CD4-positive, alpha-beta memory T cell (primary cell): Measurements from ENCODE around the gene MMP19. TPM values are rescaled to one million over a fixed set of nuclear protein-coding genes. Genes with fewer than 3 reads are reported as not detected.
"Not testable (repeated sequence)": the region's sequence is repeated elsewhere in the genome, so short reads cannot be mapped to it uniquely, and the experiment has no call there.

Experiments
- CTCF ChIA-PET: fragments of 350-600 bp; sonication (Branson Sonifier 250); formaldehyde crosslinking; loops from one replicate; lab custom pipeline; 2021; ENCODE audit warnings: inconsistent platforms; ENCODE audit not compliant: partially characterized antibody; lab: Charles Lee
- POLR2A ChIA-PET: fragments of 350-600 bp; sonication (Branson Sonifier 250); formaldehyde crosslinking; loops from one replicate; lab custom pipeline; 2021; ENCODE audit not compliant: partially characterized antibody; lab: Charles Lee
- DNase-seq, 5 donors: peaks; one replicate each; pipeline versions ENCODE4 v3.0.0 to v3.0.0-alpha.2; 2020 to 2022; ENCODE audit warnings: mixed read lengths in 1 of 5
- H3K27ac ChIP-seq: one replicate; pipeline ENCODE4 v1.7.0; 2013; ENCODE audit warnings: low read depth, low read length
- H3K27me3 ChIP-seq: 2 replicates; pipeline ENCODE4 v1.7.0; 2013; ENCODE audit warnings: mild to moderate bottlenecking, low read length, moderate library complexity; ENCODE audit not compliant: insufficient read depth
- H3K36me3 ChIP-seq: 2 replicates; pipeline ENCODE4 v1.7.0; 2013; ENCODE audit warnings: mild to moderate bottlenecking, low read length, moderate library complexity; ENCODE audit not compliant: insufficient read depth
- H3K4me1 ChIP-seq: 2 replicates; pipeline ENCODE4 v1.7.0; 2013; ENCODE audit warnings: mild to moderate bottlenecking, low read length, moderate library complexity; ENCODE audit not compliant: insufficient read depth
- H3K4me3 ChIP-seq, 2 donors: one replicate each; pipeline ENCODE4 v1.7.0; 2013; ENCODE audit warnings: low read length in 2 of 2, mild to moderate bottlenecking in 1 of 2
- H3K9me3 ChIP-seq, 2 donors: one replicate each; pipeline ENCODE4 v1.7.0; 2013; ENCODE audit warnings: low read length in 2 of 2, control low read depth in 1 of 2; ENCODE audit not compliant: control insufficient read depth in 1 of 2
- H3K27ac Mint-ChIP-seq, 7 donors: one replicate each; pipeline ENCODE4 v1.8.0; 2020 to 2021; ENCODE audit warnings: mixed read lengths in 7 of 7, mild to moderate bottlenecking in 6 of 7, inconsistent platforms in 3 of 7, moderate library complexity in 3 of 7
- H3K27me3 Mint-ChIP-seq, 2 donors: one replicate each; pipeline ENCODE4 v1.8.0; 2020 to 2021; ENCODE audit warnings: mixed read lengths in 2 of 2
- H3K36me3 Mint-ChIP-seq, 2 donors: one replicate each; pipeline ENCODE4 v1.8.0; 2020 to 2021; ENCODE audit warnings: mixed read lengths in 2 of 2, inconsistent platforms in 1 of 2, mild to moderate bottlenecking in 1 of 2
- H3K4me1 Mint-ChIP-seq, 4 donors: one replicate each; pipeline ENCODE4 v1.8.0; 2020 to 2021; ENCODE audit warnings: mixed read lengths in 4 of 4, mild to moderate bottlenecking in 1 of 4
- H3K4me3 Mint-ChIP-seq, 8 donors: one replicate each; pipeline ENCODE4 v1.8.0; 2020 to 2021; ENCODE audit warnings: mixed read lengths in 8 of 8, mild to moderate bottlenecking in 7 of 8, moderate library complexity in 6 of 8, inconsistent platforms in 3 of 8
- H3K9me3 Mint-ChIP-seq, 8 donors: one replicate each; pipeline ENCODE4 v1.8.0; 2020 to 2021; ENCODE audit warnings: mixed read lengths in 8 of 8, mild to moderate bottlenecking in 5 of 8, inconsistent platforms in 3 of 8, moderate library complexity in 1 of 8
- intact Hi-C: fragments of 100-400 bp; cut with micrococcal nuclease; formaldehyde crosslinking; loops from one replicate; pipeline ENCODE4 v1.15.1; 2023
- polyA plus RNA-seq, 2 donors: library from polyadenylated mRNA; unstranded; fragments of 300-500 nt; fragmentation: Illumina TruSeq; gene quantifications; one replicate each; pipeline ENCODE4 v1.2.3, GENCODE V29; 2021
- total RNA-seq, 2 experiments: library from RNA; stranded (reverse); gene quantifications; one replicate each; pipeline ENCODE4 v1.2.3, GENCODE V29; 2021

The MMP19 gene
- total and polyA plus RNA-seq, 4 experiments from 2014 or later: 0.67 to 1.3 TPM; not detected in 2

DNA sequence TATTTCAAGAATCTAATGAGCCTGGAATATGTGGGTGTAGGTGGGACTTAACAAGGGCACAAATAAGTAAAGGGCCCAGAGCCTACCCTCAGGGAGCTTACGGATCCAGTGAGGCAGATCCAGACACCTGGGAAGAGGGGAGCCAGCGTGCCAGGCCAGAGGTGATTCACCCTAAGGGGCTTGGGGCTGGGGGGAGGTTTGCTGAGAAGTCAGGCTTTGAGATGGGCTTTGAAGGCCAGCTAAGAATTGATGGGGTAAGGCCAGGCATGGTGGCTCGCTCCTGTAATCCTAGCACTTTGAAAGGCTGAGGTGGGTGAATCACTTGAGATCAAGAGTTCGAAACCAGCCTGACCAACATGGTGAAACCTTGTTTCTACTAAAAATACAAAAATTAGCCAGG is 695 bp upstream of the MMP19 start:
- no peaks in the 10 kb centered on the region for H3K27me3 ChIP-seq
- no peak overlapping the region for H3K4me3 Mint-ChIP-seq
- H3K4me1 ChIP-seq: no peaks in the 10 kb centered on the region
- ChIA-PET POLR2A (no interaction called here), CTCF (no interaction called here)
- no peak overlapping the region for H3K4me3 ChIP-seq
- DNase-seq: no peak
- no peaks in the 10 kb centered on the region for H3K36me3 Mint-ChIP-seq
- no peaks in the 10 kb centered on the region for H3K27me3 Mint-ChIP-seq
- no peaks in the 10 kb centered on the region for H3K36me3 ChIP-seq
- no peaks in the 10 kb centered on the region for H3K9me3 Mint-ChIP-seq
- intact Hi-C loops: no loop called here
- H3K4me1 Mint-ChIP-seq: peaks cover 0 to 8% (median 3%) of the 10 kb centered on the region in 4 donors
- H3K9me3 ChIP-seq: no peaks in the 10 kb centered on the region
- no peak overlapping the region for H3K27ac ChIP-seq
- no peak overlapping the region for H3K27ac Mint-ChIP-seq

DNA sequence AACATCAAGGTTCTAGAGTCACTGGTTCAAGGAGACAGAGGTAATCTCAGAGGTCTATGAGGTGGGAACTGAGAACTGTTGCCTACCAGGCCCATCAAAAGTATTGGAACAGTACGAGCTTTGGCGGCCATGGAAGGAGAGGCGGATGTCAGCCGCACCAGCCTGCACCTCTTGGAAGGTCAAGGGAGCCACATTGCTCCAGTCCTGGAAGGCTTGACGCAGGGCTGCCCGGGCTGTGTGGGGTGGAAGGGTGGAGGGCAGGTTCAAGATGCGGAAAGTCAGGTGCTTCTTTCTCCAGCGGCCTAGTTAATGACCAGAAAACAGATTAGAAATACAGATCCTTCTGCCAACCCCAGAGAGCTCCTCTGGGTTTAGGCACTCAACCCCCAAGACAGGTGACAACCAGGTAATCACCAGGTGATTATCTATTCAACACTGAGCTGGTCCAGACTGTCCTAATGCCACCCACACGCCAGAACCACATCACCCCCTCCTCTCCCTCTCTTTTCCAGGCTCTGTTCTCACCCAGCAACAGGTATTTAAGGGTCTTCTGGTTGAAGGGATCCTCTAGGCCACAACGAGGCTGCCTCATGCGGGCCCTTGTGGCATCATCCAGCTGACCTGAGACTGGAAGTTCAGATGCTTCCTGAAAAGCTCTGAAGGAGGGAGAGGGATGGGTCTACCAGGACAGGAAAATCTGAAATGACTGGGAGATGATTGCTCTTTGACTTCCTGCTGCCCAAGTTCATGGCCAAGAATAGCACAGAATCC is 2.0 kb downstream of the MMP19 start:
- Mint-ChIP-seq H3K27ac (peak overlapping the region in 1 of 7 donors; percentile 47), H3K27me3 (no peaks in the 10 kb centered on the region), H3K36me3 (no peaks in the 10 kb centered on the region), H3K9me3 (no peaks in the 10 kb centered on the region), H3K4me1 (peaks cover 0 to 8% (median 3%) of the 10 kb centered on the region in 4 donors), H3K4me3 (peak overlapping the region in 1 of 8 donors; percentile 22)
- DNase-seq: no peak
- intact Hi-C loops: no loop called here
- no peaks in the 10 kb centered on the region for H3K9me3 ChIP-seq
- ChIA-PET POLR2A (interaction anchor here (0.5 kb wide), 1 partner anchor 88 kb away, joined by 3 read pairs; no protein-coding TSS in a partner anchor), CTCF (no interaction called here)
- no peak overlapping the region for H3K4me3 ChIP-seq
- no peak overlapping the region for H3K27ac ChIP-seq
- no peaks in the 10 kb centered on the region for H3K4me1 ChIP-seq
- H3K36me3 ChIP-seq: no peaks in the 10 kb centered on the region
- H3K27me3 ChIP-seq: no peaks in the 10 kb centered on the region

DNA sequence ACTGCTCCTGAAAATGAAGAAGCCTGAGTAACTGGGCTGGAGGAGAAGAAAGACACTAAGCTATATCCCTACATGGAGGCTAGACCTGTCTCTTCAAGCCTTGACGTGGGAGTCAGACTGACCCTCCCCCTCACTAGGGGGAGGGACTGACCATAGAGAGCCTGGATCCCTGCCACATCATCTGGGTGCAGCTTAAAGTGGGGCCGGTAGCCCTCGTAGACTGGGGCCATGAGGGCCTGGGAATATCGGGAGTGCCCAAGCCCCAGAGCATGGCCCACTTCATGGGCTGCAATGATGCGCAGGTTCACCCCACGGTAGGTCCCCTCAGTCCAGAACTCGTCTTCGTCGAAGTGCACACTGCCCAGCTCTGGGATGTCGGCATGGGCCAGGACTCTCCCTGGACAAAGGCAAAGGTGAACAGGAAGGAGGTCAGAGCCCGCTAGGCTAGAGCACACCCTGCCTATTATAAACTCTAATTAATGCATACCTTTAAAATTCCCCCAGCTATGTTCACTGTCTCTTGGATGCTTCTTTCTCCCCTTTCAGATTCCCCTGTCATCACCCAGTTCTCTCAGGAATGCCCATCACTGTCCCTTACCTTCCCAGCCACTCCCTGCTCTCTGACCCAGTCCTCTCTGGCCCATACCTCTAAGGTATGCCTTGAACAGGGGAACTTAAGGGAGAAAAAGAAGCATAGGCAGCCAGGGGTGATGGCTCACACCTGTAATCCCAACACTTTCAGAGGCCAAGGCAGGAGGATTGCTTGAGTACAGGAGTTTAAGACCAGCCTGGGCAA is 3.2 kb downstream of the MMP19 start:
- no peaks in the 10 kb centered on the region for H3K27me3 ChIP-seq
- intact Hi-C loops: no loop called here
- H3K9me3 Mint-ChIP-seq: no peaks in the 10 kb centered on the region
- H3K4me1 Mint-ChIP-seq: peaks cover 0 to 8% (median 3%) of the 10 kb centered on the region in 4 donors
- H3K27me3 Mint-ChIP-seq: no peaks in the 10 kb centered on the region
- no peak overlapping the region for H3K4me3 Mint-ChIP-seq
- CTCF ChIA-PET: no interaction called here
- H3K4me3 ChIP-seq: no peak overlapping the region
- no peaks in the 10 kb centered on the region for H3K36me3 ChIP-seq
- H3K27ac ChIP-seq: no peak overlapping the region
- POLR2A ChIA-PET: interaction anchor here (0.9 kb wide), 1 partner anchor 9 kb away, joined by 3 read pairs; no protein-coding TSS in a partner anchor
- H3K36me3 Mint-ChIP-seq: no peaks in the 10 kb centered on the region
- no peak for DNase-seq
- no peaks in the 10 kb centered on the region for H3K4me1 ChIP-seq
- H3K27ac Mint-ChIP-seq: peak overlapping the region in 1 of 7 donors; percentile 6
- H3K9me3 ChIP-seq: no peaks in the 10 kb centered on the region

GRCh38 chr12:55838361-55838760 is 4.4 kb downstream of the MMP19 start:
- DNase-seq: no peak
- intact Hi-C loops: no loop called here
- Histone ChIP-seq H3K27ac (no peak overlapping the region), H3K9me3 (no peaks in the 10 kb centered on the region), H3K36me3 (no peaks in the 10 kb centered on the region), H3K4me3 (no peak overlapping the region), H3K4me1 (no peaks in the 10 kb centered on the region), H3K27me3 (no peaks in the 10 kb centered on the region)
- Mint-ChIP-seq H3K27me3 (no peaks in the 10 kb centered on the region), H3K27ac (peak overlapping the region in 2 of 7 donors; percentile 19 to 68), H3K9me3 (no peaks in the 10 kb centered on the region), H3K4me1 (peaks cover 0 to 8% (median 3%) of the 10 kb centered on the region in 4 donors), H3K36me3 (no peaks in the 10 kb centered on the region), H3K4me3 (no peak overlapping the region)
- ChIA-PET POLR2A (no interaction called here), CTCF (no interaction called here)

GRCh38 chr12:55834400-55834799 is 8.3 kb downstream of the MMP19 start:
- intact Hi-C loops, H3K36me3 ChIP-seq, H3K27ac Mint-ChIP-seq, DNase-seq, H3K27me3 Mint-ChIP-seq, H3K9me3 Mint-ChIP-seq, H3K4me3 Mint-ChIP-seq, H3K9me3 ChIP-seq, H3K4me3 ChIP-seq, CTCF ChIA-PET, H3K27ac ChIP-seq, H3K27me3 ChIP-seq: not testable (repeated sequence)
- POLR2A ChIA-PET: interaction anchor here (0.6 to 1.3 kb wide), 2 partner anchors 90 to 110 kb away, joined by 3 read pairs; no protein-coding TSS in a partner anchor
- peaks cover 15% of the 10 kb centered on the region for H3K4me1 ChIP-seq
- H3K4me1 Mint-ChIP-seq: peaks cover 10 to 33% (median 15%) of the 10 kb centered on the region in 4 donors
- H3K36me3 Mint-ChIP-seq: peaks cover 0 to 10% of the 10 kb centered on the region in 2 donors

DNA sequence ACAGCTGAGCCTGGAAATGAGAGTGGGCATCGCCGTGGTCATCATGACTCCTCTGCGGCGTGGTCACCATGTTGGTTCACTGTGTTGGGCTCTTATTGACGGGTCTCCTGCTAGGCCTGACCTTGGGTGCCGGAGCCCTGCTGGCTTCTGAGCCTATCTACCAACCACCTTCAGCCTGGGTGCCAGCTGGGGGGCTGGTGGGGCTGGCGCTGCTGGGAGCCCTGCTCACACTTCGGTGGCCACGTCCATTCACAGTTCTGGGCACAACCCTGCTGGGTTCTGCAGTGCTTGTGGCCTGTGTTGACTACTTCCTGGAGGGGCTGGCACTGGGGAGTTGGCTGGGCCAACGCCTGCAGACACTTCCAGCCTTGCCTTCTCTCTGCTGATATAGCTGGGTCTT is 9.7 kb downstream of the MMP19 start:
- Histone ChIP-seq H3K27me3 (no peaks in the 10 kb centered on the region), H3K27ac (no peak overlapping the region), H3K4me1 (peaks cover 24% of the 10 kb centered on the region), H3K36me3 (no peaks in the 10 kb centered on the region), H3K4me3 (no peak overlapping the region), H3K9me3 (no peaks in the 10 kb centered on the region)
- peaks cover 12 to 43% (median 21%) of the 10 kb centered on the region in 4 donors for H3K4me1 Mint-ChIP-seq
- DNase-seq: no peak
- peaks cover 0 to 10% of the 10 kb centered on the region in 2 donors for H3K36me3 Mint-ChIP-seq
- POLR2A ChIA-PET: interaction anchor here (5.5 to 7.3 kb wide), 2 partner anchors 14 to 102 kb away, joined by 59 to 203 read pairs; partner anchors contain the start of genes ORMDL2 and SARNP
- H3K27ac Mint-ChIP-seq: peak overlapping the region in 2 of 7 donors; percentile 5 to 29
- intact Hi-C loops: no loop called here
- H3K9me3 Mint-ChIP-seq: no peaks in the 10 kb centered on the region
- no peaks in the 10 kb centered on the region for H3K27me3 Mint-ChIP-seq
- no peak overlapping the region for H3K4me3 Mint-ChIP-seq
- CTCF ChIA-PET: interaction anchor here (1.1 kb wide), 1 partner anchor 15 kb away, joined by 4 read pairs; the partner anchor contains the start of genes ORMDL2 and SARNP

GRCh38 chr12:55831447-55831815 is 11.3 kb downstream of the MMP19 start:
- POLR2A ChIA-PET: interaction anchor here (0.9 to 7.3 kb wide), 6 partner anchors 13 to 143 kb away, joined by 3 to 203 read pairs (median 49); partner anchors contain the start of genes DGKA, ORMDL2, PYM1 and RAB5B

More at GRCh38 chr12:55831447-55831815, 11.3 kb downstream of the MMP19 start:
- Histone ChIP-seq H3K27me3 (no peaks in the 10 kb centered on the region), H3K36me3 (no peaks in the 10 kb centered on the region), H3K9me3 (no peaks in the 10 kb centered on the region), H3K4me1 (peaks cover 41% of the 10 kb centered on the region), H3K27ac (no peak overlapping the region), H3K4me3 (peak overlapping the region in 1 of 2 donors; percentile 93)
- Mint-ChIP-seq H3K9me3 (no peaks in the 10 kb centered on the region), H3K27ac (peak overlapping the region; percentile 1 to 81 (median 36)), H3K27me3 (no peaks in the 10 kb centered on the region), H3K4me3 (peak overlapping the region; percentile 15 to 98 (median 96)), H3K4me1 (peaks cover 22 to 57% (median 34%) of the 10 kb centered on the region in 4 donors), H3K36me3 (peaks cover 0 to 12% of the 10 kb centered on the region in 2 donors)
- DNase-seq: no peak
- intact Hi-C loops: no loop called here
- CTCF ChIA-PET: interaction anchor here (0.9 to 3.5 kb wide), 5 partner anchors 9 to 198 kb away, joined by 3 to 39 read pairs (median 4); partner anchors contain the start of genes ORMDL2 and SARNP
